ENCODE results near the gene TCF4.
"Not testable (repeated sequence)": the region's sequence is repeated elsewhere in the genome, so short reads cannot be mapped to it uniquely, and the experiment has no call there.

The TCF4 gene

DNA sequence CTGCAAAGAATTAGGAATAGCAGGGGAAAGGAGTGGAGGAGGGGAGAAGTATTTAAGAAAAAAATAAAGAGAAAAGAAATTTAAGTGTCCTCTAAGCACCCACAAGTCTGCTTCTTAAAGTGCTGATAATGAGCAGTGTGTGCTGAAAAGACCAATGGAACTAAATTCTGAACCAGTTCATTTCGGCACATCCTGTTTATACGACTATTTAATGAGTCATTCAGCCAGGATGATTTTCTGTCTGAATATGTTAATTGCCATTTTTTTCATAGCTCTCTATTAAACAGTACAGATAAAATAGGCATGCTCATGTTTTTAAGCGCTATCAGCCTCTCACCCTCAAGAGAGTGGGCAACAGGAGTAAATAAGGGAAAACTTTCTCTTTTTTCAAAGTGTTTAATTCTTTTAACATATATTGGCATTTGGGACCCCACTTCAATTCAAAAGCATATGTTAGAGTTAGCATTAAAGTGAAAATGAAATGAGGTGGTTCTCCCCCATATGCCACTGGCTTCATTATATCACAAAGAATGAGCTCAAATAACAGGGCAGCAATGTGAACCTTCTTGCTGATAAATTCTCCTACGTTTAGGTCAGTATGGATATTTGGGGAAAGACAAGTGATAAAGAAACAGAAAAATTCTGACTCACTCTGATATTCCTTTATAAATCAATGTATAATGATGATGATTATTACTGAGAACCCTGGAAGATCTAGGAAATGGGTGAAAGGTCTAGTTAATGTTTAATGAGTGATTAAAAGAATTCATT lies 87.5 kb downstream of the TCF4 start:
- DNase-seq = no peak

- no peak for DNase-seq
Measured at GRCh38 chr18:55499526-55499925, 88.5 kb downstream of the TCF4 start.

DNA sequence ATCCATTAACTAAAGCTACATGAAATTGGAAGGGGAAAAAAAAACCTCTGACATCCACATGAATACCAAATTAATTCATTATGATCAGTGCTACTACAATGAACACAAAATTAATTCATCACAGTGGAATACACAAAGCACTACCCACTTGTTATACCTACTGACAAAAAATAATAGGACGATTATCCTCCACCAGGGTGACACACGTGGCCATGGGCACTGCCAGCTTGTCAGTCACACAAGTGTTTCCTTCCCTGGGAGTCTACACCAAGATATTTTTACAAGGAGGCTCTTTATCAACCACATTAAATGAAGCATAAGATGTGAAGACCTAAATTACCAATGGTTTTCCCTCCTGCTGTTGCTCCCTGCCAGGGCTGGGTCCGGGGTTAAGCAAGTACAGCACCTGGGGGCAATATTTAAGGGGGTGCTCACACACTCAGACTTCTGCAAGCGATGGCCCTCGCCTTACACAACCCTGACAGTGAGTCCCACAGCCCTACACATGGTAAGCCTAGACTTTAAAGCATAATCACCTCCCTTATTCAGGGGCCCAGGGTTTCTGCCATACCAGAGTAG lies 90.1 kb downstream of the TCF4 start:
- no peak for DNase-seq

GRCh38 chr18:55494899-55495298 lies 93.1 kb downstream of the TCF4 start:
- no peak for DNase-seq

- no peak for DNase-seq
Measured at GRCh38 chr18:55494441-55494840, 93.6 kb downstream of the TCF4 start.

DNA sequence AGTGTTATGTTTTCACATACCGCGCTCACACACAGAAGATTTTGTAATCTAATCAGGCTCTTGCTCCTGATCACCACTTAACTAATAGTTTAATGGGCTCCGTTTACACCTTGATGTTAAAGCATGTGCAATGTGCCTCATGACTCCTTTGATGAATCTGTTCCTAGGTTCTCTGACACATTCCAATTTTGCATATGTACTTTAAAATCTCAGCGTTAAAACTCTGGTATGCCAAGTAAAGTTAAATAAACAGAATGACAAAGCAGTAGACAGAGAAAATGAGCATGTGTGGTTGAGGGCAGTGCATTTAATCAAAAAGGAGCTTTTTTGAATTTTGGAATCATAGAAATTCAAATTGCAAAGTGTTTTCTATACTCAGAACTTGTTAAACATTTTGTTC lies 96.4 kb downstream of the TCF4 start:
- DNase-seq = no peak

DNA sequence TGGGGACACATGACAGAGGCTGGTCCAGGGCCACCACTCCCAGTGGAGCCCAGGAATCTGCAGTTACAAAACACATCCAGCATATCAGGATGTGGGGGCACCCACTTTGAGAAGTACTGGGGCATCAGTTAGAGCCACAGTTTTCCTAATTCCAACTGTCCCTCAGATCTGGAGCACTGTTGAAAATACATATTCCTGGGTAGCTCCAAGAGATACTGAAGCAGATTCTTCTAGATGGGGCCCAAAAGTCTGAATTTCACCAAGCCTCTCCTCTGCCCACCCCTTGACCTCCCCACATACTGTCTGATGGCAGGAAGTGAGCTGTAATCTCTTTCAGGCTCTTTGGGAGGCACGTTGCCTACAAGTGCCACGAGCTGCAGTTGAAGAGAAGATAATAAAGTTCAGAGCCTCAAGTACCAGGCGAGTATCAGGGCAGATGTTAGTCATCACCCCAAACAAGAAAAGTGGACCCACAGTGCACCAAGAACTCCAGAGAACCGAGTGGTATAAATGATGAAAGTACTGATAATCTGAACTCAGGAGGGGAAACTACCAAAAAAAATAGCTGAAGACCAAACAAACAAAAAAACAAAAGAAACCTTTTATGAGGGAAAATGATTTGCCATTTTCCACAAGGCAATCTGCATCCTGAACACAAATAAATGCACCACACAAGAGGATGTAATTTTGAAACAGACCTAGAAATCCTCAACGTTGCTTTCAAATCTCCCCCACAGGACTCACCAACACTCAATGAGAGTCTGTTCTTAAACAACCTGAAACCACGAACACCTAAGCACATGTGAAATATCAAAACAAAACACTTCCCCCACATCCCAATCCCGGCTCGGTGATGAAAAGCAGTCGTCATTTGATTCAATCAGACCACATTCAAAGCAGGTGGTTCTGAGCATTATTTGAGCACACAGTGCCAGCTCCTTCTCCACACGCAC lies 98.7 kb downstream of the TCF4 start:
- DNase-seq = peak; percentile 60

GRCh38 chr18:55488473-55488872 lies 99.5 kb downstream of the TCF4 start:
- DNase-seq = peak; percentile 63

GRCh38 chr18:55487997-55488396 lies 100.0 kb downstream of the TCF4 start:
- no peak for DNase-seq

GRCh38 chr18:55486936-55487335 lies 101.1 kb downstream of the TCF4 start:
- DNase-seq = no peak

GRCh38 chr18:55485666-55486065 lies 102.3 kb downstream of the TCF4 start:
- DNase-seq = no peak

DNA sequence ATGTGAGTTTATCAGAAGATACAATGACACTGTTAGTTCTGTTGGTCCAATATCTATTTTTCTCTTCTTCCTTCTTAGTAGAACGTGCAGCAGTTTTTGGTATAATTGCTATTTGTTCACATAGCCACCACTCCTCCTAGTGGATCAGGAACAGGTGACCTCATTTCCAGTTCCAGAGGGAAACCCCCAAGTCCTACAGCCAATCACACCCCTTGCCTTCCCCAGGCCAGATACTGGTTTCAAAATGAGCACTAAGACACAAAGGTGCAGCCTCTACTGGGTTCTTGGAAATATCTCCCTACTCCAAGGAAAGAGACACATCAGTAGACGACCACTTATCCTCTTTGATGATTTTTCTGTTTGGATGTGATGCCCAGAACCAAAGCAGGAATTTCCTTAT lies 103.2 kb downstream of the TCF4 start:
- DNase-seq = no peak

GRCh38 chr18:55483266-55483871 lies 104.6 kb downstream of the TCF4 start:
- no peak for DNase-seq

- DNase-seq = no peak
Measured at GRCh38 chr18:55479656-55480420, 108.2 kb downstream of the TCF4 start.

- DNase-seq = no peak
Measured at GRCh38 chr18:55477860-55478581, 110.0 kb downstream of the TCF4 start.

GRCh38 chr18:55477499-55477859 lies 110.5 kb downstream of the TCF4 start:
- DNase-seq = no peak

- no peak for DNase-seq
Measured at GRCh38 chr18:55475916-55476315, 112.1 kb downstream of the TCF4 start.

DNA sequence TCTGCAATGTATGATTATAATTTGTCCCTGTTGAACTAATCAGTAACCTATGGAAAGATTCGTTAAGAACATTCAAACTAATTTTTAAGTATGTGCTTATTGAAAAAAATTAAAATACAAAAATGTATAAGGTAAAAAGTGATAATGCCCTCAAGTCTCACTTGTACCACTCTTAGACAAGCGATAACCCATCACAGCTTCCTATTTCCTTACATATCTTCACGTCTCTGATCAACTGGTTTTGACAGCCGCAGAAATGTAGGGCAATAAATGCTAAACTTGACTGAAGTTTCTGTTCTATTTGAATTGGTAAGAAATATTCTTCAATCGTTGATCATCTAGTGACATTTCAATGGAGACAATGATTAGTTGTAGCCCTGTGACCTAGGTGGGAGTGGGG lies 112.5 kb downstream of the TCF4 start:
- DNase-seq = no peak

GRCh38 chr18:55473560-55473959 lies 114.4 kb downstream of the TCF4 start:
- no peak for DNase-seq

DNA sequence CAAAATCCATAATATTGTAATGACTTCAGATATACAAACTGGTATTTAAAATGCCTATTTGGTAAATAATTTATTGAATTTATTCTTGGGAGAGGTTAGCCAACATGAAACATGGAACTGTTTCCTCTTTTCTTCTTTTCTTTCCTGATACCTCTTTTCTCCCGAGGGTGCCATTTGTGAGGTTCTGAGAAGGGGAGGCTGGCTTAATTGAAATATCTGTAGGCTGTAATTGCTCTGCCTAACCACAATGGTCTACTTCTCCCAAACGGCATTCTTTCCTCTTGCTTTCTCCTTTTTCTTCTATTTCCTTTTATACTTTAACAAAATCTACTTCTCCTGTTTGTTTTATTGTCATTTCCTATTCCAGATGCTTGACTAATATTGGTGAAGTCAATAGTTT lies 114.9 kb downstream of the TCF4 start:
- no peak for DNase-seq

GRCh38 chr18:55470826-55471225 lies 117.2 kb downstream of the TCF4 start:
- DNase-seq = no peak

DNA sequence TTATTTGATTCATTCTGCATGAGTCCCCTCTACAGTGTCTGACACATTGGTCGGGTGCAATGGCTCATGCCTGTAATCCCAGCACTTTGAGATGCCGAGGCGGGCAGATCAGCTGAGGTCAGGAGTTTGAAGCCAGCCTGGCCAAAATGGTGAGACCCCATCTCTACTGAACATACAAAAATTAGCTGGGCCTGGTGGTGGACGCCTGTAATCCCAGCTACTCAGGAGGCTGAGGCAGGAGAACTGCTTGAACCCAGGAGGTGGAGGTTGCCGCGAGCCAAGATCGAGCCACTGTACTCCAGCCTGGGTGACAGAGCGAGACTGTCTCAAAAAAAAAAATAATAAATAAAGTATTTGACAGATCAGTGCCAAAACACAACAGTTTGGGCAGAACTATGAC lies 118.9 kb downstream of the TCF4 start:
- DNase-seq = not testable (repeated sequence)

Measured in NCI-H510A treated with DMSO at 0.1 percent for 48 hours (cell line).